HG02678 (cell line): ENCODE results near the gene MMEL1.

Source experiments
- ATAC-seq: cut with Tn5 transposase; IDR thresholded peaks from one replicate; pipeline ENCODE4 v1.9.1; 2021; ENCODE audit warnings: mild to moderate bottlenecking, moderate library complexity; ENCODE audit not compliant: unreplicated experiment

MMEL1 gene

GRCh38 chr1:2606881-2607621 is 25.8 kb downstream of the MMEL1 start:
- no peak for ATAC-seq

DNA sequence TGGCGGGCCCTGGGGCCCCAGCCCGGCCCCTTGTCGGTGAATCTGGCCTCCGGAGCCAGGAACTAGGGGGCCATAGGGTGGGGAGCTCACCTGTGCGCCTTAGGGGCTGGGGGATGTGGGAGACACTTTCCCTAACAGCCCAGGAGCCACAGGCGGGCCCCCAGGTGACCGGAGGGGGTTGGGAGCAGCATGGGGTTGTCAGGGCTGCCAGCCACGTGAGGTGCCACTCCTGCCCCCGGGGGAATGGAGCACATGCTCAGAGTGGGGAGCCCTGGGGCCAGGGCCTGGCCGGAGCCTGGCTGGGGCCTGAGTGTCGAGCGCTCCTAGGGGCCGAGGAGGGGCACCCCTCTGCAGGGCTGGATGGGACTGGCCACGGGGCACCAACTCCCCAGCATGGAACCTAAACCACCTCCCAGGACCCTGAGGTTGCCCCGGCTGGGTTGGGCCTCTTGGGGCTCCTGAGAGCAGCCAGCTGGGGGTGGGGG is 26.4 kb downstream of the MMEL1 start:
- no peak for ATAC-seq

- ATAC-seq, result no peak
Measured at GRCh38 chr1:2605509-2606395, 27.1 kb downstream of the MMEL1 start.

DNA sequence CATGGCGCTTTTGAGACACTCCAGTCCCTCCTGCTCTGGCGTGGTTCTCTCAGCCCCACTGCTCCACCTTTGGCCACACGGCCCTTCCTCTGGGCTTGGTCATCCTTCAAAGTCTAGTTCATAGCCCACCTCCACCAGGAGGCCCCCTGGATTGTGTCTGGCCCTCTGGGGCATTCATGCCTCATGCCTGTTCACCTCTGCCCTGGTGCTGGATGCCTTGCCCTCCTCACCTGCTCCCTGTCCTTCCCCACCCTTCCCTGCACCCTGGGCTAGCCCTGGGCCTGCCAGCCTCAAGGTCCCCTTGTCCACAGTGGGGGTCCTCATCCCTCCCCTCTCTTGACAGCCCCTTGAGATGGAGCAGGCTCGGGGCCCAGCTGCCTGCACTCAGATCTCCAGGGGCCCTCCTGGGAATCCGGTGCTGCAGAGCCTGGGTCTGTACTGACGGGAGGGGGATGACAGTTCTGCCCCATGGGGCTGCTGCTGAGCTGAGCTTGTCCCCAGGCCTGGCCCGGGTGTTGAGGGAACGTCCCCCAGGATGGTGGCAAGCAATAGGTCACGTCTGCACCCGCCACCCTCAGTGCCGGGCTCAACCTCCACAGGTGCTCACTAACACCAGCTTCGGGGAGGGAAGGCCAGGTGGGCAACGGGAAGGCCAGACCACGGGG is 27.8 kb downstream of the MMEL1 start:
- ATAC-seq, result no peak

DNA sequence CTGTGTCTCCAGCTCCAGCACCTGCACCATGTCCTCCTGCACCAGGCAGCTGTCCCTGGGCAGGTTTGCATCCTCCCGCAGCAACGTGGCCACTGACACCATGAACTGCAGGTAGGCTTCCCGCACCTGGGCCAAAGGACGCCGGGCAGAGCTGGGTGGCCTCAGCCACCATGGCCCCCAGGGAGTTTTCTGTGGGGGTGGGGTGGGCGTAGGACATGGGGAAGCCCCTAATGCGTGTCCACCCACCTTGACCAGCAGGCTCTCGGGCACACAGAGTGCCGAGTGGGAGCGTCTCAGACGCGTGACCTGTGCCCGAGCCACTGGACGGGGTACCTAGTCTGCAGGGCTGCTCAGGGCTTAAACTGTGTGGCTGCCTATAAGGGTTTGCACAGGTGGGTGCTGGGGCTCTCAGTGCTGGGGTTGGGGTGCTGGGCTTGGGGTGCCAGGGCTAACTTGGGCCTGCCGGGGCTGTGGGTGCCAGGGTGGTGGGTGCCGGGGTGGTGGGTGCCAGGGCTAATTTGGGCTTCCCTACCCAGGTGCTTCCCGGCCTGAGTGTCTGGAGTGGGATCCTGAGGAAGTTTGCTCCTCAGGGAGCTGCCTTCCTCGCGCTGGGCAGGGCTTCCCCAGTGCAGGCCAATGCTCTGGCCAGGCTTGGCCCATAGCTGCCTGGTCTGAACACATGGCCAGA is 28.5 kb downstream of the MMEL1 start:
- no peak for ATAC-seq

DNA sequence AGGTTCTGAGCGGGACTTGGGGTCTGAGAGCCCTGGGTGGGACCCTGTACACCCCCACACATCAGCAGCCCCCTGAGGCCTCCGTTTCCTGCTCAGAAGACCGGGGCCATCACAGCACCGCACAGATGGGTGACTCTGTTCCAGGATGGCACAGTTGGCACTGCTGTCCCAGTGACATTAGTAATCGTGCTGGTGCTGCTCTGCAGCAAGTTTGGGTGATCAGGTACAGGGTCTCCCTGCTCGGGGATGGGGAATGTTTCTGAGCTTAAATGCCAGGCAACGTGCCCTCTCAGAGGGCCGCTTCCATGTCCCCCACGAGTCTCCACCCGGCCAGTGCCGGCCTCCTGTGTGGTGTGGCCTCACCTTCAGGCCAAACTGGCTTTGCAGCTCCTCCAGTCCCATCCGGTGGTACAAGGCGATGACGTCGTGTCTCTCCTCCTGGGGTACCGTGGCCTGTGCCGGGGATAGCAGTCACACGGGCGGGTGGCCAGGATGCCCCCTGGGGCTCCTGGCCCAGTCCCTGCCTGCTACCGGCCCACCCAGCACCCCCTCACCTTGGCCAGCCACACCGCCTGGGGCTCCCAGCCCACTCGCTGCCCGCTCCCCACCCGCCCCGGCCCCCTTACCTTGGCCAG is 29.2 kb downstream of the MMEL1 start:
- ATAC-seq, result no peak

DNA sequence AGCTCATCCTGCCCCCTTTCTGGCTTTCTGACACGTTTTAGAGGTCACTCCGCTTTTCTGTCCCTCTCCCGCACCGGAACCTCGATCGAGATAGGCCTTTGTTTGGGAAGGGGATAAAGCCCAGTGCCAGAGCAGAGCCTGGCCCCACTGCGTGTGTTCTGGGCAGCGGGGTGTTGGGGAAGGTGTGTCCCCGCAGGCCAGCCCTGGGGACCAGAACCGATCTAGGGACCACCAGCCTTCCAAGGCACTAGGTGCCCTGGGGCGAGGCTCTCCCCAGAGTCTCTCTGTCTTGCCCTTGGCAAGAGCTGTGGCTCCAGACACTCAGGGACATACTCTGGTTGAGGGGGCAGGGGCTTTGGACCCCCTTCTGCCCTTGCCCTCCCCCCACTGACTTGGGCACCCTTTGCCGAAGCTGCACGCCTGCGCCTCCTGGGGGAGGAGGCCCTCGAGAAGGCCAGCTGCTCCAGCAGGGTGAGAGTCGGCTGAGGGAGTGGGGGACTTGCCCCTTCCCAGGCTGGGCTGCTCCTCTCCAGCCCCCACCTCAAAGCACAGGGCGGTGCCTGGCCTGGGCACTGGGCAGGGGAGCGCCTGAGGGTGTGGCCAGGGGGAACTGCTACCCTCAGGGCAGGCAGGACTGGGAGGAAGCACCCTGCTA is 29.8 kb downstream of the MMEL1 start:
- ATAC-seq, result no peak

DNA sequence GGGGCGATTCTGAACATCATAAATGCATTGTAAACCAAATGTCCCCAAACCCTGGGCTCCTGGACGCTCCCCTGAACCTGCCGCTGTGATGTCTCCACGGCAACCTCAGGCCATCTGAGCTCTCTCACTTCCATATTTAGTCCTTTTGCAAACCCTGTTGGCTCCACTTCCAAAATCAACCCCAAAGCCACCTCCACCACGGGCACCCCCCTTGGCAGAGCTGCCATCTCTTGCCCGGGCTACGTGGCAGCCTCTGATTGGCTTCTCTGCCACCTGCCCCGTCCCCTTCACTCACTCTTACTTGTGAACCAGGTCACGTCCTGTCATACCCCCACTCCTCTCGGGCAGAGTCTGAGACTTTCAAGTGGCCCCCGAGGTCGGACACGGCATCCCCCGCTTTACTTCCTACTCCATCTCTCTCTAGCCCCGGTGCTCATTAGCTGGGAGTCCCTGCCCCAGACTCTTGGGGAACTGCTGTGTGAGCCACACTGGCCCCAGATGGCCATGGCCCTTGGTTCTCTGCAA is 30.4 kb downstream of the MMEL1 start:
- no peak for ATAC-seq

DNA sequence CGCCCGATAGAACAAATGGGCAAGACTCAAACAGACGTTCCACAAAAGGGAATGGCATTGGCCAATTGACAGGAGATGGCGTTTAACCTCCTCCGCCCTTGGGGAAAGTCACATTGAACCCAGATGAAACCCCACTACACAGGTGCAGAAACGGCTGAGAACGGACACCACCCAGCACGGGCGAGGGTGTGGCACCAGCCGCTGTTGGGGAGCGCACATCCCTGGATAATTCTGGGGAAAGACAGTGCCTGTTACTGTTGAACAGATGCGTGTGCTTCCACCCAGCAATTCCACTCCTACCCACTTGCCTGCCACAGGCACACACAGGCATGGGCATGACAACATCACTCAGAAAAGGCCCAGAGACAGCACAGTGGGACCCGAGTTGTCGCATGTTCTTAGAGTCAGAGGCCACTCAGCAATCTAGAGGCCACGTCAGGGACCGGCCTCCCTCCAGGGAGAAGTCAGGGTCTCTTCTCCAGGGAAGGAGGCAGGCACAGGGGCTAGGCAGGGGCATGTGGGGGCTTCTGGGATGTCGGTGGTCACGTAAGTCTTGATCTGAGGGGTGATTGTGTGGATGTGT is 31.0 kb downstream of the MMEL1 start:
- ATAC-seq, result no peak

- no peak for ATAC-seq
Measured at GRCh38 chr1:2598329-2598931, 34.4 kb downstream of the MMEL1 start.

DNA sequence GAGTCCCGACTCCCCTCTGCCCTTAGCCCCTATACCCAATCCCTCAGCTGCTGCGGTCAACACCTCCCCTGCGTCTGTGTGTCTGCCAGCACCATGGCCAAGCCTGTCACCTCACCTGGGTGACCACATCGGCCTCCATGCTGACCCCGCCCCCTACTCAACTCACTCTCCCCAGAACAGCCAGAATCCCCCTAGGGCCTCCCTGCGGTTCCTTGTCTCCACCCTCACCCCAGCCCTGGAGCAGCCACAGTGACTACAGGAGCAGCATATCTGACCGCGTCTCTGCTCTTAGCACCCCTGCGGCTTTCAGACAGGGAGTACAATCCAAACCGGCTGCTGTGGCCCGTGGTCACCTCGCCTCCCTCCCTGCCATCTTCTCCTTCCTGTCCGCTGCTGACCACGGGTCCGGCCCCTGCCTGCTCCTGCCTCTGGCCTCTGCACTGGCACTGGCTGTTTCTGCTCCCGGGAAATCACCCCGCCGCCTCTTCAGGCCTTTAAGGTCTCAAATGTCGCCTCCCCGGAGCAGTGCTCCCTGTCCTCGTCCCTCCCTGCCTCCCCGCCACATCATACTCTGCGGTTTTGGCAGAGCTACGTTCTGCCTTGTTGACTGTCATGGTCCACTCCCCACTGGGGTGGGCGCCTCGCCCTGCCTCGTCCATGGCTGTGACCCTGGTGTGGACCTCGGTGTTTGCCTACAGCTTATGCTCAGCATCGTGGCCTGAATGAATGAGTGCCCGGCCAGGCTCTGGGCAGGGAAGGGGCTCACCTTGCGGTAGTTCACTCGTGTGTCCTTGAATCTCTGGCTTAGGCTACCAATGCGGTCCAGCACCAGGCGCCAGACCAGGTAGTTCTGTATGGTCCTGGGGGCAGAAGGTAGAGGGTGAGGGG is 35.1 kb downstream of the MMEL1 start:
- ATAC-seq, result no peak

DNA sequence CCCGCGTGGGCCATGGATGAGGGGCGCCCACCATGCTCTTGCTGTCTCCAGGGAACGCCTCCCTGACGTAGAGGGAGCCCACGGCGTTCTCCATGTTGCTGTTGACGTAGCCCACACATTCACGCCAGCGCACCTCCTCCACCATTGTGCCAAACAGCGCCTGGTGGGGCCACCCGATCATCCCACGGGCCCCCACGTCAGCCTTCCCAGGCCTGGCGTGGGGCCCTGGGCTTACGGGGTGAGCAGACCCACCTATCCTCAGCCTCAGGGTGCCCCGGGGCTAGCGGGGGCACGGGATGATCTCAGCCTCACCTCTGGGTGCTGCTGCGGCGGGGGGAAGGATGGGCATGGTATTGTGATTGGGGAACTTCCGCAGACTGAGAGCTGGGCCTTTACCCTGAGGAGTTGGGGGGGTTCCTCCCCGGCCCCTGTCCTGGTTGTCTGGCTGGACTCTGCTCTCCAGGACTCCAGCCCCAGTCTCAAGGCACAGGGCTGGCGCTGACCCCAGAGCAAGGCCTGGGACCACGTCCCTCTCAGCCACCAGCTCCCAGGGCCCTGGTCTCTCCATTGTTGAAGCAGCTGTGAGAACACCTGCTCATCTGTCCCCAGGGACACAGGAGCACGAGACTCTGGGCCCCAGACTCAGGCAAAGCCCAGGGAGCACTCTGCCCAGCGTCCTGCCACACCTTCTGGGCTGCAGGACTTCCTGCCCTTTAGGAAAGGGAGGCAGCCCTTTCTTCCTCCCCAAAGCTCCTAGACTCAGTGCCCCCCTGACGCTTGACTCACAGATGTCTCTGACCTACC is 36.1 kb downstream of the MMEL1 start:
- no peak for ATAC-seq

GRCh38 chr1:2595812-2596529 is 36.8 kb downstream of the MMEL1 start:
- no peak for ATAC-seq

- ATAC-seq, result no peak
Measured at GRCh38 chr1:2595261-2595811, 37.5 kb downstream of the MMEL1 start.

- no peak for ATAC-seq
Measured at GRCh38 chr1:2594641-2595131, 38.1 kb downstream of the MMEL1 start.
